HCT116 (cell line): ENCODE results near the gene PXMP4. TPM values are rescaled to one million over a fixed set of nuclear protein-coding genes. Genes with fewer than 3 reads are reported as not detected.

Experiments used
- ATAC-seq: fragments of 200-7000 bp; cut with Tn5 transposase; 2 replicates; pipeline ENCODE4 v1.9.1; 2020; ENCODE audit warnings: mild to moderate bottlenecking, moderate library complexity
- BruUV-seq: library from RNA; stranded (reverse); fragments of 400-500 nt; replicated peaks from 2 replicates; lab custom pipeline; 2021; lab: Mats Ljungman, UMichigan
- CTCF ChIA-PET: fragments of 300-600 bp; sonication (Branson Sonifier 250); formaldehyde crosslinking; loops from one replicate; lab custom pipeline; 2021; ENCODE audit warnings: antibody characterized with exemption; lab: Charles Lee
- POLR2A ChIA-PET: fragments of 300-600, 350-600 bp; sonication (Branson Sonifier 250); formaldehyde crosslinking; loops from one replicate; lab custom pipeline; 2021; ENCODE audit warnings: antibody characterized with exemption; lab: Charles Lee
- RAD21 ChIA-PET, 2 experiments: fragments of 300-600 bp; sonication (Branson Sonifier 250); formaldehyde crosslinking; loops; one replicate each; lab custom pipeline; 2023; ENCODE audit warnings: low total read pairs in 2 of 2; ENCODE audit not compliant: uncharacterized antibody in 2 of 2, unreplicated experiment in 2 of 2, low non-redundant PET in 1 of 2; lab: Charles Lee
- DNase-seq: peaks from one replicate; pipeline ENCODE4 v3.0.0-alpha.2; 2010; ENCODE audit warnings: low read depth, low spot score
- H2AFZ ChIP-seq: fragments of 200-600 bp; shearing (Covaris generic), sonication (generic); 2 replicates; pipeline ENCODE4 v1.6.1; 2017; ENCODE audit warnings: low read depth, mixed run types, mixed read lengths, antibody characterized with exemption, low read length; ENCODE audit not compliant: poor library complexity, severe bottlenecking
- H3K27ac ChIP-seq: 2 replicates; pipeline ENCODE4 v1.5.1; 2012; ENCODE audit warnings: low read depth, low read length
- H3K27me3 ChIP-seq: fragments of 200-600 bp; sonication (generic); 2 replicates; pipeline ENCODE4 v1.6.1; 2016; ENCODE audit warnings: mixed run types, low read length, mixed read lengths; ENCODE audit not compliant: insufficient read depth
- H3K36me3 ChIP-seq, 2 experiments: fragments of 200-500 bp in 1 of 2; fragments of 200-600 bp in 1 of 2; sonication (Bioruptor generic) in 1 of 2; sonication (generic) in 1 of 2; 2 replicates each; pipeline versions ENCODE4 v1.5.1 to v1.6.1; 2014 to 2016; ENCODE audit warnings: low read length in 2 of 2, inconsistent platforms in 1 of 2, mixed read lengths in 1 of 2, mixed run types in 1 of 2; ENCODE audit not compliant: insufficient read depth in 2 of 2, control insufficient read depth in 1 of 2
- H3K4me1 ChIP-seq, 2 experiments: fragments of 200-600 bp in 1 of 2; sonication (generic) in 1 of 2; 2 replicates each; pipeline versions ENCODE4 v1.5.1 to v1.6.1; 2012 to 2017; ENCODE audit warnings: low read length in 2 of 2, inconsistent platforms in 1 of 2, mild to moderate bottlenecking in 1 of 2, mixed read lengths in 1 of 2, mixed run types in 1 of 2, moderate library complexity in 1 of 2; ENCODE audit not compliant: insufficient read depth in 2 of 2, control insufficient read depth in 1 of 2
- H3K4me2 ChIP-seq: fragments of 200-600 bp; sonication (generic); 2 replicates; pipeline ENCODE4 v1.6.1; 2017; ENCODE audit warnings: mixed run types, low read length, mixed read lengths
- H3K4me3 ChIP-seq, 2 experiments: fragments of 200-600 bp in 1 of 2; sonication (generic) in 1 of 2; replicated peaks in 1 of 2; 2 replicates each; pipeline ENCODE4 v1.5.1; 2011 to 2016; ENCODE audit warnings: low read length in 2 of 2, control low read depth in 1 of 2, low read depth in 1 of 2, mild to moderate bottlenecking in 1 of 2, mixed read lengths in 1 of 2, mixed run types in 1 of 2
- H3K79me2 ChIP-seq: fragments of 200-600 bp; sonication (generic); 2 replicates; pipeline ENCODE4 v1.6.1; 2017; ENCODE audit warnings: mild to moderate bottlenecking, mixed run types, low read length, moderate library complexity, mixed read lengths; ENCODE audit not compliant: insufficient read depth
- H3K9ac ChIP-seq: fragments of 200-600 bp; sonication (generic); 2 replicates; pipeline ENCODE4 v1.6.1; 2016; ENCODE audit warnings: low read length, mixed read lengths
- H3K9me2 ChIP-seq: fragments of 200-600 bp; sonication (generic), shearing (Covaris generic); 2 replicates; pipeline ENCODE4 v1.6.1; 2017; ENCODE audit warnings: mixed run types, mild to moderate bottlenecking, moderate library complexity; ENCODE audit not compliant: insufficient read depth
- H3K9me3 ChIP-seq, 2 experiments: fragments of 200-500 bp in 1 of 2; fragments of 200-600 bp in 1 of 2; sonication (Bioruptor generic) in 1 of 2; sonication (generic) in 1 of 2; 2 replicates each; pipeline ENCODE4 v1.6.1; 2014 to 2017; ENCODE audit warnings: low read length in 2 of 2, mixed read lengths in 2 of 2, inconsistent platforms in 1 of 2, low read depth in 1 of 2, mild to moderate bottlenecking in 1 of 2, mixed run types in 1 of 2, moderate library complexity in 1 of 2; ENCODE audit not compliant: control insufficient read depth in 1 of 2, insufficient read depth in 1 of 2
- H4K20me1 ChIP-seq: fragments of 200-600 bp; sonication (generic), shearing (Covaris generic); 2 replicates; pipeline ENCODE4 v1.6.1; 2017; ENCODE audit warnings: mixed run types, mild to moderate bottlenecking, moderate library complexity; ENCODE audit not compliant: insufficient read depth
- CTCF ChIP-seq, 3 experiments: fragments of 200-600 bp in 1 of 3; sonication (generic) in 1 of 3; IDR thresholded peaks in 2 of 3; conservative IDR thresholded peaks in 1 of 3; 2 replicates each; pipeline ENCODE4 v1.5.1; 2012 to 2017; ENCODE audit warnings: low read depth in 2 of 3, low read length in 2 of 3, antibody characterized with exemption in 1 of 3, borderline replicate concordance in 1 of 3, control low read depth in 1 of 3, mild to moderate bottlenecking in 1 of 3, mixed read lengths in 1 of 3, mixed run types in 1 of 3, moderate library complexity in 1 of 3; ENCODE audit not compliant: insufficient read depth in 1 of 3
- EZH2 ChIP-seq: fragments of 200-600 bp; sonication (generic); IDR thresholded peaks from 2 replicates; pipeline ENCODE4 v1.6.1; 2017; ENCODE audit warnings: antibody characterized with exemption, mixed run types
- EZH2phosphoT487 ChIP-seq: fragments of 200-600 bp; IDR thresholded peaks from 2 replicates; pipeline ENCODE4 v1.6.1; 2018; ENCODE audit warnings: antibody characterized with exemption, borderline replicate concordance
- FOSL1 ChIP-seq: IDR thresholded peaks from 2 replicates; pipeline ENCODE4 v1.6.1; 2012; ENCODE audit warnings: low read depth
- JUND ChIP-seq: IDR thresholded peaks from 2 replicates; pipeline ENCODE4 v1.6.1; 2012
- POLR2A ChIP-seq: IDR thresholded peaks from 2 replicates; pipeline ENCODE4 v1.7.0; 2011; ENCODE audit warnings: borderline replicate concordance; ENCODE audit not compliant: insufficient read depth, insufficient read length; ENCODE audit errors: extremely low read depth
- POLR2AphosphoS5 ChIP-seq: IDR thresholded peaks from 2 replicates; pipeline ENCODE4 v1.6.1; 2011; ENCODE audit warnings: mild to moderate bottlenecking, low read depth, low read length, moderate library complexity
- REST ChIP-seq: IDR thresholded peaks from 2 replicates; pipeline ENCODE4 v1.6.1; 2012; ENCODE audit warnings: low read depth
- SIN3A ChIP-seq: IDR thresholded peaks from 2 replicates; pipeline ENCODE4 v1.6.1; 2012; ENCODE audit warnings: low read depth
- SP1 ChIP-seq: IDR thresholded peaks from 2 replicates; pipeline ENCODE4 v1.6.1; 2012; ENCODE audit warnings: low read depth
- TCF7L2 ChIP-seq: IDR thresholded peaks from 2 replicates; pipeline ENCODE4 v1.7.0; 2011; ENCODE audit warnings: borderline replicate concordance, inconsistent platforms; ENCODE audit not compliant: insufficient read depth, insufficient read length; ENCODE audit errors: extremely low read depth
- YY1 ChIP-seq: IDR thresholded peaks from 2 replicates; pipeline ENCODE4 v1.6.1; 2011; ENCODE audit warnings: low read length, low read depth, moderate library complexity, mild to moderate bottlenecking; ENCODE audit not compliant: insufficient replicate concordance; ENCODE audit errors: extremely low read depth
- ZBTB33 ChIP-seq: IDR thresholded peaks from 2 replicates; pipeline ENCODE4 v1.6.1; 2011; ENCODE audit warnings: mild to moderate bottlenecking, low read length, moderate library complexity; ENCODE audit not compliant: insufficient replicate concordance; ENCODE audit errors: extremely low read depth
- ZNF274 ChIP-seq: fragments of 200-500 bp; sonication (Bioruptor generic); IDR thresholded peaks from 2 replicates; pipeline ENCODE4 v1.6.1; 2014; ENCODE audit warnings: mild to moderate bottlenecking, low read depth, low read length, inconsistent platforms
- intact Hi-C: fragments of 100-400 bp; cut with micrococcal nuclease; formaldehyde crosslinking; loops from 2 replicates; pipeline ENCODE4 v1.10.0; 2022
- total RNA-seq: library from RNA; stranded (reverse); gene quantifications from one replicate; pipeline ENCODE4 v1.2.1, GENCODE V29; 2021; ENCODE audit not compliant: unreplicated experiment

PXMP4 gene
- total RNA-seq, 1 experiment from 2014 or later: 9.6 TPM

- H3K4me1 ChIP-seq: peaks cover 0 to 6% of the 10 kb centered on the region in 2 experiments; a peak in 3 of 4 replicates
- TF ChIP-seq POLR2AphosphoS5: no peak
- no peak for TF ChIP-seq YY1
- TF ChIP-seq CTCF (IDR thresholded peaks at IDR 0.05 in 2 of 3, conservative IDR thresholded peaks at IDR 0.05 in 1 of 3; ENCODE audit: borderline replicate concordance in 1 of 3, insufficient read depth in 1 of 3, low read depth in 2 of 3, low read length in 2 of 3): no peak
- no peak for TF ChIP-seq EZH2
- TF ChIP-seq JUND: no peak
- TF ChIP-seq TCF7L2: no peak
- no peak for TF ChIP-seq ZNF274
- no peak for TF ChIP-seq SIN3A
- TF ChIP-seq REST: no peak
- TF ChIP-seq ZBTB33: no peak
- no peak for TF ChIP-seq FOSL1
- no peak for TF ChIP-seq EZH2phosphoT487
- no peak for TF ChIP-seq SP1
- no peak for TF ChIP-seq POLR2A
- TF ChIP-seq, all 23 proteins: peak for 0
- ChIA-PET POLR2A (no interaction called here), CTCF (no interaction called here), RAD21 (no interaction called here)
- no peak overlapping the region for H2AFZ ChIP-seq
- no peak overlapping the region for H3K4me2 ChIP-seq
- H3K9me3 ChIP-seq: no peaks in the 10 kb centered on the region
- H3K27ac ChIP-seq: no peak overlapping the region
- H3K36me3 ChIP-seq: 0 out of 4 replicates have a peak, but pooled peaks cover 0 to 5% of the 10 kb centered on the region in 2 experiments
- no peak for ATAC-seq
- BruUV-seq: no TSS peak
- H3K4me3 ChIP-seq: no peak overlapping the region
- H3K9ac ChIP-seq: no peak overlapping the region
- no peaks in the 10 kb centered on the region for H3K9me2 ChIP-seq
- H4K20me1 ChIP-seq: no peaks in the 10 kb centered on the region
- intact Hi-C loops: no loop called here
- H3K27me3 ChIP-seq: no peaks in the 10 kb centered on the region
- DNase-seq: no peak
- no peaks in the 10 kb centered on the region for H3K79me2 ChIP-seq
These were observed 16.5 kb downstream of the PXMP4 start for GRCh38 chr20:33703498-33704137.
